ENCODE data around the gene G3BP1.
"Not testable (repeated sequence)": the region's sequence is repeated elsewhere in the genome, so short reads cannot be mapped to it uniquely, and the experiment has no call there.

The G3BP1 gene

DNA sequence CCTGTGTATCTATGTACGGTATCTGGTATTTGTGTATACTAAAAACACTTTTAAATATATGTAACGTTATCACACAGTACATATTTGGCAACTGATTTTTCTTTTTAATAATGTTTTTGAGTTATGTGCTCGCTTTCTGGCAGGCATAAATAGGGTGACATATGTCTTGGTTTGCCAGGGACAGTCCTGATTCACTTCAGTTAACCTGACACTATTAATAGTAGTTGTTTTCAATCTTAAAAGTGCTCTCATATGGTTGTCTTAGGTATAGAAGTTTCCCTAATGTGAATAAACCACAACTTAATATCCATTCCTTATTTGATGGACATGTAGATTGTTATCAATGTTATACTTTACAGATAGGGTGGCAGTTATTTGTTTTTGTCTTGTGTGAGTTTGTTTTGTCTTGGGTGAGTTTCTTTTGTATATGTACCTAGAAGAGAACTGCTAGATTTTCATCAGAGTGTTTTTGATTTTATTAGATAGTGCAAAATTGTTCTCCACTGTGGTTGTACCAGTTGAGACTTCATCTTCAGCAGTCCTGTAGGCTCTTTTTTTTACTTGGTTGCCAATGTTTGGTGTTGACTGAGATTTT is 7.9 kb downstream of the G3BP1 start:
- no peak for DNase-seq
- in situ Hi-C loops (cut with HindIII; ENCODE audit: low pct_ligation_motif_present, low sequenced_read_pairs), result no loop called here
- H3K36me3 ChIP-seq (replicated peaks), result peaks cover 2% of the 10 kb centered on the region
- no peaks in the 10 kb centered on the region for H3K27me3 ChIP-seq (replicated peaks)
- no peak overlapping the region for H3K27ac ChIP-seq
- H3K4me3 ChIP-seq (ENCODE audit: low read depth, low read length), result no peak overlapping the region
- TF ChIP-seq, protein P1, sequence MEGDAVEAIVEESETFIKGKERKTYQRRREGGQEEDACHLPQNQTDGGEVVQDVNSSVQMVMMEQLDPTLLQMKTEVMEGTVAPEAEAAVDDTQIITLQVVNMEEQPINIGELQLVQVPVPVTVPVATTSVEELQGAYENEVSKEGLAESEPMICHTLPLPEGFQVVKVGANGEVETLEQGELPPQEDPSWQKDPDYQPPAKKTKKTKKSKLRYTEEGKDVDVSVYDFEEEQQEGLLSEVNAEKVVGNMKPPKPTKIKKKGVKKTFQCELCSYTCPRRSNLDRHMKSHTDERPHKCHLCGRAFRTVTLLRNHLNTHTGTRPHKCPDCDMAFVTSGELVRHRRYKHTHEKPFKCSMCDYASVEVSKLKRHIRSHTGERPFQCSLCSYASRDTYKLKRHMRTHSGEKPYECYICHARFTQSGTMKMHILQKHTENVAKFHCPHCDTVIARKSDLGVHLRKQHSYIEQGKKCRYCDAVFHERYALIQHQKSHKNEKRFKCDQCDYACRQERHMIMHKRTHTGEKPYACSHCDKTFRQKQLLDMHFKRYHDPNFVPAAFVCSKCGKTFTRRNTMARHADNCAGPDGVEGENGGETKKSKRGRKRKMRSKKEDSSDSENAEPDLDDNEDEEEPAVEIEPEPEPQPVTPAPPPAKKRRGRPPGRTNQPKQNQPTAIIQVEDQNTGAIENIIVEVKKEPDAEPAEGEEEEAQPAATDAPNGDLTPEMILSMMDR (IDR thresholded peaks at IDR 0.05; ENCODE audit: low read depth, low read length, missing control alignments), result no peak

DNA sequence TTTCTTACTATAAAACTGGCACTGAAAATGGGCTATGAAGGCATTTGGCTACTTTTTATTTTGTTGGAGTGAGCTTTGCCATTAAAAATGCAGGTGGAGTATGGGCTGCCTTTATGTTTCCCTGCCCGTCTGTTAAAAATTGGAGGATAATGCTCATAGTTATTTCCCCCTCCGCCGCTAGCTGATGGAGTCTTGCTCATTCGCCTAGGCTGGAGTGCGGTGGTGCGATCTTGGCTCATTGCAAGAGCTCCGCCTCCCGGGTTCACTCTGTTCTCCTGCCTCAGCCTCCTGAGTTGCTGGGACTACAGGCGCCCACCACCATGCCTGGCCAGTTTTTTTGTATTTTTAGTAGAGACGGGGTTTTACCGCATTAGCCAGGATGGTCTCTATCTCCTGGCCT is 8.6 kb downstream of the G3BP1 start:
- H3K27me3 ChIP-seq (replicated peaks), result no peaks in the 10 kb centered on the region
- no peak overlapping the region for H3K27ac ChIP-seq
- H3K36me3 ChIP-seq (replicated peaks), result peaks cover 2% of the 10 kb centered on the region
- DNase-seq, result no peak
- TF ChIP-seq, protein P1 (IDR thresholded peaks at IDR 0.05; ENCODE audit: low read depth, low read length, missing control alignments), result no peak
- in situ Hi-C loops (cut with HindIII; ENCODE audit: low pct_ligation_motif_present, low sequenced_read_pairs), result no loop called here
- no peak overlapping the region for H3K4me3 ChIP-seq (ENCODE audit: low read depth, low read length)

DNA sequence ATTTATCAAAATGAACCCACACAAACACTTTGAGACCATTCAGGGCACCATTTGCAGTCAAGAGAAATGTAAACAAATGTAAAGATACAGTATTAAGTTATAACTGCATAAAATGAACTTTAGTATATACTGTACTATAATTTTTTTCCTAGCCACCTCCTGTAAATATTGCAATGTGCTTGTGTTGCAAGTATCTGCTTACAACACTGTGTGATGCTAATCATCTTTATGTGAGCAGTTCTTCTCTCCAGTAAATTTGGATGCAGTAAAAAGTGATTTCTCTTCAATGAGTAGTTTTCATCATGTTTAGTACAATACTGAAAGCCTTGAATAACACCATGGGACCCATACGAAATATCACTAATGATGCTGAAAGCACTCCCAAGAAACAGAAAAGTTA is 9.4 kb downstream of the G3BP1 start:
- H3K36me3 ChIP-seq (replicated peaks), result peaks cover 2% of the 10 kb centered on the region
- no peak overlapping the region for H3K4me3 ChIP-seq (ENCODE audit: low read depth, low read length)
- no peak for DNase-seq
- TF ChIP-seq, protein P1 (IDR thresholded peaks at IDR 0.05; ENCODE audit: low read depth, low read length, missing control alignments), result no peak
- no peak overlapping the region for H3K27ac ChIP-seq
- in situ Hi-C loops (cut with HindIII; ENCODE audit: low pct_ligation_motif_present, low sequenced_read_pairs), result no loop called here
- no peaks in the 10 kb centered on the region for H3K27me3 ChIP-seq (replicated peaks)

DNA sequence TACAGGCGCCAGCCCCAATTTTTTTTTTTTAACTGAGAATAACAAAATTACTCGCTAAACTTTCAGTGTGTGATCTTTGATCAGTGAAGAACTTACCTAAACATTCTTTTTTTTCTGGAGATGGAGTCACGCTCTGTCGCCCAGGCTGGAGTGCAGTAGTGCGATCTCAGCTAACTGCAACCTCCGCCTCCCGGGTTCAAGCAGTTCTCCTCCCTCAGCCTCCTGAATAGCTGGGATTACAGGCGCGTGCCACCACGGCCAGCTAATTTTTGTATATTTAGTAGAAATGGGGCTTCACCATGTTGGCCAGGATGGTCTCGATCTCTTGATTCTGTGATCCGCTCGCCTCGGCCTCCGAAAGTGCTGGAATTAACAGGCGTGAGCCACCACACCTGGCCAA is 11.9 kb downstream of the G3BP1 start:
- H3K36me3 ChIP-seq (replicated peaks); H3K4me3 ChIP-seq (ENCODE audit: low read depth, low read length); H3K27me3 ChIP-seq (replicated peaks); DNase-seq; in situ Hi-C loops (cut with HindIII; ENCODE audit: low pct_ligation_motif_present, low sequenced_read_pairs); H3K27ac ChIP-seq: not testable (repeated sequence)

DNA sequence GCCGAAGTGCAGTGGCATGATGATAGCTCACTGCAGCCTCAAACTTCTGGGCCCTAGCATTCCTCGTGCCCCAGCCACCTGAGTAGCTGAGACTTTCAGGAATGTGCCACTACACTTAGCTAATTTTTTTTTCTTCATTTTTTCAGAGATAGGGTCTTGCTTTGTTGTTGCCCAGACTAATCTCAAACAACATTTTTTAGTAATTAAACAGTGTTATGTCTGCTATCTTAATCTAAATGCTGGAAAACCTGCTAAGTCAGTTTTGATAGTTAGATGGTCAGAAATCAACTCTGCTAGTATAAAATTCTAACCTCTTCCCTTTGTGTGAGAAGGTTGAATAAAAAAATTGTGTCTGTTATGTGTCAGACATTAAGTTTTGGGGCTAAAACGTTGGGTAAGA is 12.4 kb downstream of the G3BP1 start:
- in situ Hi-C loops (cut with HindIII; ENCODE audit: low pct_ligation_motif_present, low sequenced_read_pairs), result no loop called here
- TF ChIP-seq, protein P1 (IDR thresholded peaks at IDR 0.05; ENCODE audit: low read depth, low read length, missing control alignments), result no peak
- no peak for DNase-seq
- Histone ChIP-seq H3K27me3 (replicated peaks) (no peaks in the 10 kb centered on the region), H3K36me3 (replicated peaks) (peaks cover 11% of the 10 kb centered on the region), H3K27ac (no peak overlapping the region), H3K4me3 (ENCODE audit: low read depth, low read length) (no peak overlapping the region)

DNA sequence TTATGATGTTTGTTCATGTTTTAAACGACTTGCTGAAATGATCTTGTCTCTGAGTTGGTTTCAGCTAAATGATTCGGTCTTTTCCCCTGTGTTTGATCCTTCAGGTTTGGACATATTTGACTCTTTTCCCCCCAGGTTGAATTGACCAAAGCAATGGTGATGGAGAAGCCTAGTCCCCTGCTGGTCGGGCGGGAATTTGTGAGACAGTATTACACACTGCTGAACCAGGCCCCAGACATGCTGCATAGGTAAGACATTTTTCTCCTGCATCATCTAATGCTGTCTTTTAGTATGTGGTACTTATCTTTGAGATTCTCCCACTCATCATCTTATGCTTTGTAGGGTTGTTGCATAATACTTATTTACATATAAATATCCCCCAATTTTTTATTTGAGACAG is 14.7 kb downstream of the G3BP1 start:
- no peak for DNase-seq
- in situ Hi-C loops (cut with HindIII; ENCODE audit: low pct_ligation_motif_present, low sequenced_read_pairs), result no loop called here
- H3K4me3 ChIP-seq (ENCODE audit: low read depth, low read length), result no peak overlapping the region
- TF ChIP-seq, protein P1 (IDR thresholded peaks at IDR 0.05; ENCODE audit: low read depth, low read length, missing control alignments), result no peak
- H3K36me3 ChIP-seq (replicated peaks), result peaks cover 28% of the 10 kb centered on the region
- H3K27me3 ChIP-seq (replicated peaks), result no peaks in the 10 kb centered on the region
- H3K27ac ChIP-seq, result no peak overlapping the region

Measured in brain microvascular endothelial cell (primary cell).